GM19468 (cell line): ENCODE results near the gene SOHLH1.

ENCODE experiments used
- ATAC-seq: cut with Tn5 transposase; IDR thresholded peaks from one replicate; pipeline ENCODE4 v1.9.1; 2021; ENCODE audit warnings: mild to moderate bottlenecking, moderate library complexity, moderate number of reproducible peaks; ENCODE audit not compliant: unreplicated experiment; ENCODE audit errors: extremely low read depth

SOHLH1 gene

GRCh38 chr9:135664266-135664665 lies 35.0 kb downstream of the SOHLH1 start:
- ATAC-seq = no peak

DNA sequence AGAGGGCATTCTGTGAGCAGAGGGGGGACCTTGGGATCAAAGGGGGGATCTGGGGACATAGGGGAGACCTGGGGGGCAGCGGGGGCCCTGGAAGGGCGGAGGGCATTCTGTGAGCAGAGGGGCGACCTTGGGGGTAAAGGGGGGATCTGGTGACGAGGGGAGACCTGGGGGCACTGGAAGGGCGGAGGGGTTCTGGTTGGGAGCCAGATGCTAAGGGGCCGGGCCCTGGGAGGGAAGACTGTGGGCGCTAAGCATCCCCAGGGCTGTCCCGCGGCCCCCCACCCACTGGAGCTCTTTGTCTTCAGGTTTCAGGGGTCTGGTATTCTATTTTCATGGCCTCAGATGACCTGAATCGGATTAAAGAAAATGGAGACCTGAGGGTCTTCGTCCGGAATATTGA lies 35.4 kb downstream of the SOHLH1 start:
- ATAC-seq = no peak

DNA sequence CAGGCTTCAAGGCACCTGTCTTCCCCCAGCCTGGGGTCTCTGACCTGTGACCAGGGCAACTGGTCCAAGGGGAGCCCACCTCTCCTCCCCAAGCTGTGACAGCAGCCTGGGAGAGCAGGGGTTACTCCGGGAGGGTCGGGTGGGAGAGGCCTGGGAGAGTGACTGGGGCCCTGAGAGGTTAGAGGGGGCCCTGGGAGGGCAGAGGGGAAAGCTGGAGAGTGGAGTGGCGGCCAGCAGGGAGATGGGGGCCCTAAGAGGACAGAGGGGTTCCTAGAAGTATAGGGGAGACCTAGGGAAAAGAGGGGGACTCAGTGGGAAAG lies 35.9 kb downstream of the SOHLH1 start:
- no peak for ATAC-seq

- ATAC-seq = no peak
Observed at GRCh38 chr9:135662758-135663450, 36.4 kb downstream of the SOHLH1 start, which contains the start of gene LCN9. Gene LCN9, plus strand, starts transcription at chr9:135663309. Its CDS starts 13 bp downstream, at chr9:135663322.

DNA sequence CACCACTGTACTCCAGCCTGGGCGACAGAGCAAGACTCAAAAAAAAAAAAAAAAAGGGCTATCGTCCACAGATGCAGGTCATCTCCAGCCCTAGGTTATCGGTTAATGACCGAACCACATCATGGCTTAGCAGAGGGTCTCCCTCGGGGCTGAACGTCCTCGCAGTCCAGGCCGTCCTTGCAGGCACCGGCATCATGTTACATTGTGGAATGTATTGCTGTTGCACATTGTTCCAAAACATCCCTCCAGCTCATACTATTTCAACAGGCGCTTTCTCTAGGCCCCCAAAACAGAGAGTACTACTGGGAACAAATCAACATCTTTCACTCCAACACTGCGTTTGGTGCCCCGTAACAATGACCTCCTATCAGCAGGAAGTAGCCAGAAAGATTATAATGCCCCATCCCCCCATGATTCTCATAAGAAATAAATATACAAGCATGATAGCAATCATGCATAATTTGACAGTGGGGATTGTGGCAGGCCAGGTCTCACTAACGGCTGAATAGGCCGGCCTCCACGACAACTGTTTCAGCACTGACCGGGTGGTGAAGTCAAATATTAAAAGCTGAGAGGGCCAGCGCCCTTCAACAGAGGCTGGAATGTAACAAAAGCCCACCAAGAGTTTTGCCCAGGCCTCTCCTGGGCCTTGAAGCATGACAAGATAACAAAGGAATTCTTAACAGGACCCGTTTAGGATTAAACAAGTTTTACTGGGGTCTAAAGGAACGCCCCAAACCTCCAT lies 37.3 kb downstream of the SOHLH1 start:
- ATAC-seq = no peak

DNA sequence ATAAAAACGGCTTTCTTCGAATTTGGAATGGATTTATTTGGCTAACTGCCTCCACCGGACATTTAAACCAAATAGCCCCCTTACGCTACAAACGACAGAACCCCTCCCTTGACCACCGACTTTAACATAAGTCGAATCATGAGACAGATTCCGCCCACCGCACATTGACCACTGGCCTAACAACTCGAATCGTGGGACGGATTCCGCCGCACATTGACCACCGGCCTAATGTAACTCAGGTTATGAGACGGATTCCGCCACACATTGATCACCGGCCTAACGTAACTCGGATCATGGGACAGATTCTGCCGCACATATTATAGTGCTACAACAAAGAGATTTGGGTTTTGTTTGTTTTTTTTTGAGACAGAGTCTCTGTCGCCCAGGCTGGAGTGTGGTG lies 38.9 kb downstream of the SOHLH1 start:
- ATAC-seq = no peak

DNA sequence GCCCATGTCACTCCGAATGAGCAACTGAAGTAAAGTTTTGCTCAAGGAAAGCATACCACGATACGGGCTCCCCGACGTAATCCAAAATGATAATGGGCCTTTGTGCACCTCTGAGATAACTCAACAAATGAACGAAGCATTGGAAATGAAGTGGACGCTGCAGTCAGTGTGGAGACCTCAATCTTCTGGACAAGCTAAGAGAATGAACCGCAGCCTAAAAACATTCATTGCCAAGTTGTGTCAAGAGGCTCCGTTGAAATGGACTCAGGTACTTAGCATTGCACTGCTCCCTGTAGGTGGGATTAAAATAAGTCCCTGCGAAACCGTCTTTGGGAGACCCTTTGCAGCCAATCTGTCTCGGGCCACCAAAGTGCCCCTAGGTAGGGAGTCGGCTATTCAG lies 40.0 kb downstream of the SOHLH1 start:
- ATAC-seq = no peak

DNA sequence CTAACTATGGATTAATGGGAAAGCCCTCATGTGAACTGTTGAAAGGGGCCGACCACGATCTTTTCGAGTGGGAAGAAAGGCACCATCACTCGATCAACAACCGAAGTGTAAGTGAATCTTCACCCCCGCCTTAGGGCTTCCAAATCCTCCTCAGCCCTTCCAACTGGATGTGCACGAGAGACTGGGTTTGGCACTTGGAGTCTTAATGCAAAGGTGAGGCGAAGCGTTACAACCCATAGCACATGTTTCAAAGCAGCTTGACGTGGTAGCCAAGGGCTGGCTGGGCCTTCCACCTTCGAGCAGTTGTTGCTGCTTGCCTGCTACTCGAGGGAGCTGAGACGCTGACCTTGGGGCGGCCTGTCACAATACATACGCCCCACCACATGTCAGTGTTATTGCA lies 41.9 kb downstream of the SOHLH1 start:
- no peak for ATAC-seq

GRCh38 chr9:135655317-135655716 lies 44.0 kb downstream of the SOHLH1 start:
- ATAC-seq = no peak

- ATAC-seq = no peak
Observed at GRCh38 chr9:135650408-135650807, 48.9 kb downstream of the SOHLH1 start.

GRCh38 chr9:135649508-135649907 lies 49.8 kb downstream of the SOHLH1 start:
- ATAC-seq = no peak

DNA sequence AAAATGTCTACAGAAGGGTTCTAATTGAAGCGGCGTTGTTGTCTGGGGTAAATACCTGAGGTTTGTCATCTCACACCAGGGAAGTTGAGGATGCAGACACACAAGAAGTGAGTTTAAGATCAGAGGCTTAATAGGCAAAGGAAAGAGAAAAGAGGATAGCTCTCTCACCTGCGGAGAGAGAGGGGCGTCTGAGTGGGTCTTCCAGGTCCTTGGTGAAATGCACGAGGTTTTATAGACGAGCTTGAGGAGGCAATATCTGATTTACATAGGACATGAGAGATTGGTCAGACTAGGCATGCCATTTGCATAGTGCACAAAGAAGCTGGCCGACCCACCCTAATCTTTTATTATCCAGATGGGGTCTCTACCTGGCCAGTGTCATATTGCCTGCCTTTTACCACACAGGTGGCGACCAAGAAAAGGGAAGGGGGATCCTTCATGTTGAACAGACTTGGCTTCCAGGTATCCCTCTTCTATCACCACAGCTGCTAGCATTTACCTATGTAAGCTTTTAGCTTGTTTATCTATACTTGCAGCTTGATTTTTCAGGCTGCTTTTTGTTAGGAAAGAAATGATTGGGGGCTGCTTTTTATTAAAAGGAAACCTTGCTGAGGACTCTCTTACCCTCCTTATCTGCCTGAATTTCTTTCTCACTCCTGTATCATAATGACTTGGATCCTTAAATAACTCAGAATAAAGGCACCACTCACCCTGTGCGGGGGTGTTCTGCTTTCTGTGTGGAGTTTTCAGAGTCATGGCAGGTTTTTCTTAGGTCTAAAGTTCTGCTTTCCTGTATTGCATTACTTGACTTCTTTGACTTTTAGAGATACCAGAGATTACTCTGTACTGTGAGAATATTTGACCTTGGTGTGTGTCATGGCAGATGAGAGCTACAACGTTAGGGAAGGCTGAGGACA lies 50.5 kb downstream of the SOHLH1 start:
- ATAC-seq = no peak

GRCh38 chr9:135647884-135648283 lies 51.4 kb downstream of the SOHLH1 start:
- ATAC-seq = no peak

GRCh38 chr9:135644631-135645218 lies 54.6 kb downstream of the SOHLH1 start:
- ATAC-seq = no peak
